GM23248 (cell line): ENCODE measurements around the gene SYTL2. TPM values are rescaled to one million over a fixed set of nuclear protein-coding genes. Genes with fewer than 3 reads are reported as not detected.

Experiments
- DNase-seq: peaks from one replicate; pipeline ENCODE4 v3.0.0-alpha.2; 2015
- H2AFZ ChIP-seq: fragments of 200-600 bp; sonication (generic); 2 replicates; pipeline ENCODE4 v1.6.1; 2016; ENCODE audit warnings: antibody characterized with exemption
- H3F3A ChIP-seq: fragments of 200-600 bp; sonication (generic); 2 replicates; pipeline ENCODE4 v1.6.1; 2016; ENCODE audit warnings: mild to moderate bottlenecking, antibody characterized with exemption, mixed run types; ENCODE audit not compliant: insufficient read depth
- H3K27ac ChIP-seq: fragments of 200-600 bp; sonication (generic); 2 replicates; pipeline ENCODE4 v1.5.1; 2016; ENCODE audit warnings: mild to moderate bottlenecking
- H3K27me3 ChIP-seq: fragments of 200-600 bp; sonication (generic); replicated peaks from 2 replicates; pipeline ENCODE4 v1.6.1; 2016; ENCODE audit warnings: mild to moderate bottlenecking; ENCODE audit not compliant: insufficient read depth
- H3K36me3 ChIP-seq: fragments of 200-600 bp; sonication (generic); 2 replicates; pipeline ENCODE4 v1.6.1; 2016; ENCODE audit warnings: low read depth, mild to moderate bottlenecking
- H3K4me1 ChIP-seq: fragments of 200-600 bp; sonication (generic); 2 replicates; pipeline ENCODE4 v1.6.1; 2016; ENCODE audit warnings: mild to moderate bottlenecking; ENCODE audit not compliant: insufficient read depth
- H3K4me2 ChIP-seq: fragments of 200-600 bp; sonication (generic); one replicate; pipeline ENCODE4 v1.6.1; 2016; ENCODE audit warnings: mild to moderate bottlenecking; ENCODE audit not compliant: unreplicated experiment
- H3K4me3 ChIP-seq: fragments of 200-600 bp; sonication (generic); 2 replicates; pipeline ENCODE4 v1.5.1; 2016; ENCODE audit warnings: mild to moderate bottlenecking
- H3K79me2 ChIP-seq: fragments of 200-600 bp; sonication (generic); 2 replicates; pipeline ENCODE4 v1.6.1; 2016; ENCODE audit warnings: mild to moderate bottlenecking; ENCODE audit not compliant: insufficient read depth
- H3K9ac ChIP-seq: fragments of 200-600 bp; sonication (generic); 2 replicates; pipeline ENCODE4 v1.6.1; 2016; ENCODE audit warnings: mild to moderate bottlenecking
- H3K9me2 ChIP-seq: fragments of 200-600 bp; sonication (generic); 2 replicates; pipeline ENCODE4 v1.6.1; 2016; ENCODE audit warnings: mixed run types, mild to moderate bottlenecking, moderate library complexity; ENCODE audit not compliant: insufficient read depth
- H3K9me3 ChIP-seq: fragments of 200-600 bp; sonication (generic); one replicate; pipeline ENCODE4 v1.6.1; 2017; ENCODE audit warnings: low read depth
- H4K20me1 ChIP-seq: fragments of 200-600 bp; sonication (generic); 2 replicates; pipeline ENCODE4 v1.6.0; 2016; ENCODE audit not compliant: insufficient read depth
- EZH2 ChIP-seq: fragments of 200-600 bp; sonication (generic); IDR thresholded peaks from 2 replicates; pipeline ENCODE4 v1.6.1; 2018; ENCODE audit warnings: antibody characterized with exemption, mild to moderate bottlenecking; ENCODE audit not compliant: insufficient read depth, poor library complexity, severe bottlenecking
- EZH2phosphoT487 ChIP-seq: fragments of 200-600 bp; sonication (generic); IDR thresholded peaks from 2 replicates; pipeline ENCODE4 v1.6.1; 2018; ENCODE audit warnings: antibody characterized with exemption, moderate library complexity, mild to moderate bottlenecking, low read depth; ENCODE audit not compliant: insufficient read depth
- WGBS, 2 experiments: methylation state at CpG; one replicate each; pipeline ENCODE4 v1.1.6; 2015 to 2017; ENCODE audit warnings: low lambda C conversion rate in 2 of 2, low coverage in 1 of 2; ENCODE audit errors: missing lambda C conversion rate in 2 of 2; 5-methylcytosine and 5-hydroxymethylcytosine counted together
- in situ Hi-C: fragments of 300-500 bp; cut with MboI; formaldehyde crosslinking; loops from 2 replicates; pipeline ENCODE4 v1.15.0; 2020
- polyA plus RNA-seq: library from polyadenylated mRNA; unstranded; fragments of >200 nt; fragmentation: Nextera tagmentation; extraction: Ambion mirVana; gene quantifications from 2 replicates; pipeline ENCODE4 v1.2.1, GENCODE V29; 2016
- total RNA-seq: library from RNA; depleted of rRNA; stranded (reverse); fragments of >200 nt; shearing (Covaris generic); gene quantifications from 2 replicates; pipeline ENCODE4 v1.2.3, GENCODE V29; 2014

SYTL2 gene
- total and polyA plus RNA-seq, 2 experiments from 2014 or later, result 3.5 to 5.3 TPM

- H3K27me3 ChIP-seq, result no peaks in the 10 kb centered on the region
- no peaks in the 10 kb centered on the region for H3K9me3 ChIP-seq
- in situ Hi-C loops, result no loop called here
- H3K9ac ChIP-seq, result no peak overlapping the region
- H2AFZ ChIP-seq, result no peak overlapping the region
- WGBS, 2 experiments, result 67 to 70% methylated on average over 4 of the region's 4 CpGs
- H3K4me3 ChIP-seq, result no peak overlapping the region
- DNase-seq, result no peak
- no peaks in the 10 kb centered on the region for H3F3A ChIP-seq
- no peaks in the 10 kb centered on the region for H3K79me2 ChIP-seq
- no peaks in the 10 kb centered on the region for H3K36me3 ChIP-seq
- no peak for TF ChIP-seq EZH2
- no peak for TF ChIP-seq EZH2phosphoT487
- no peak overlapping the region for H3K27ac ChIP-seq
- 0 out of 2 replicates have a peak, but pooled peaks cover 12% of the 10 kb centered on the region for H3K4me1 ChIP-seq
- no peak overlapping the region for H3K4me2 ChIP-seq
- H3K9me2 ChIP-seq, result no peaks in the 10 kb centered on the region
- H4K20me1 ChIP-seq, result no peaks in the 10 kb centered on the region
Observed at GRCh38 chr11:85752201-85752889, 58.6 kb downstream of the SYTL2 start.

GRCh38 chr11:85751724-85752123 is 59.2 kb downstream of the SYTL2 start:
- in situ Hi-C loops, result no loop called here
- H3K4me2 ChIP-seq, result no peak overlapping the region

DNA sequence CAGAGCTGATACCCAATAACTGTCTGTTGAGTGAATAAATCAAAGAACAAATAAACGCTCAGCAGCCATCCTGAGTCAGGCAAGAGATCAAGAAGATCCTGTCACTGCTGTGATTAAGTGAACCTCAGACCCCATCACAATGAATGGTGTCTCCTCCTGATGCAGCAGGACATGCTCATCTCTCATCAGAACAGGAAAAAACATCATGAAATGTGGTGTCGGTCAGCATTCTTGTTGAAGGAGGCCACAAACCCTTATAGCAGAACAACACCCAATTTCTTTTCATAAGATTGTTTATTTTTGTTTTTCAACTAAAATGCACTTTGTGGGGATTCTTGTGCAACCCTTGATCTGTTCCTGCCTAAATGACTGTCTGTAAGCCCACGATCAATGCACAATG is 60.3 kb downstream of the SYTL2 start:
- WGBS, 2 experiments, result 65 to 69% methylated on average over 3 of the region's 3 CpGs
- Histone ChIP-seq H3K9me3 (no peaks in the 10 kb centered on the region), H2AFZ (no peak overlapping the region), H3F3A (no peaks in the 10 kb centered on the region), H3K4me1 (0 out of 2 replicates have a peak, but pooled peaks cover 12% of the 10 kb centered on the region), H3K4me2 (no peak overlapping the region), H3K36me3 (no peaks in the 10 kb centered on the region), H3K9me2 (no peaks in the 10 kb centered on the region), H3K79me2 (no peaks in the 10 kb centered on the region), H4K20me1 (no peaks in the 10 kb centered on the region), H3K27ac (no peak overlapping the region), H3K27me3 (no peaks in the 10 kb centered on the region), H3K9ac (no peak overlapping the region), H3K4me3 (no peak overlapping the region)
- in situ Hi-C loops, result no loop called here
- TF ChIP-seq EZH2phosphoT487, result no peak
- no peak for TF ChIP-seq EZH2
- no peak for DNase-seq

More at GRCh38 chr11:85751724-85752123, 59.2 kb downstream of the SYTL2 start:
- peak; percentile 22 for DNase-seq
- Histone ChIP-seq H4K20me1 (no peaks in the 10 kb centered on the region), H3K9me2 (no peaks in the 10 kb centered on the region), H3K36me3 (no peaks in the 10 kb centered on the region), H3K27me3 (no peaks in the 10 kb centered on the region), H3K4me1 (0 out of 2 replicates have a peak, but pooled peaks cover 12% of the 10 kb centered on the region), H3K79me2 (no peaks in the 10 kb centered on the region), H3K9ac (no peak overlapping the region), H2AFZ (no peak overlapping the region), H3K27ac (no peak overlapping the region), H3K9me3 (no peaks in the 10 kb centered on the region), H3F3A (no peaks in the 10 kb centered on the region), H3K4me3 (no peak overlapping the region)
- TF ChIP-seq EZH2phosphoT487 (no peak), EZH2 (no peak)

DNA sequence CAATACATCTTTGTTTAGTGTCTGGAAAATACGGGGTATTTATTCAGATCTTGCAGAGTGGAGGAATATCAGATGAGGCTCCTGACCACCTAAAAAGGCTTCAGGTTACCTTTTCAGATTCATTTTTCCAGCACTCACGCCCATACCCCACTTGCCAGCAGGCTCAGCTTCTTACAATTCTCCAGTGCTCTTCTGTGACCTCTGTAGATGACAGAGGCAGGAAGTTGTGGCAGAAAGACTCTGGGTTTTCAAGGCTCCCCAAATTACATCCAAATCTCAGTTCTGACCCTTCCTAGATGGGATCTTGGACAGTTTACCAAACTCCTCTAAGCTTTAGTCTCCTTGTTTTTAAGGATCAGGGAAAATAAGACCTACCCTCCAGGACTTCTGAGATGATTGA is 61.1 kb downstream of the SYTL2 start:
- H3K9me2 ChIP-seq, result no peaks in the 10 kb centered on the region
- no peaks in the 10 kb centered on the region for H3K36me3 ChIP-seq
- H3K4me3 ChIP-seq, result no peak overlapping the region
- H2AFZ ChIP-seq, result no peak overlapping the region
- H3K9me3 ChIP-seq, result no peaks in the 10 kb centered on the region
- no peak for TF ChIP-seq EZH2phosphoT487
- no peak for TF ChIP-seq EZH2
- 0 out of 2 replicates have a peak, but pooled peaks cover 12% of the 10 kb centered on the region for H3K4me1 ChIP-seq
- H3K27me3 ChIP-seq, result no peaks in the 10 kb centered on the region
- H3F3A ChIP-seq, result no peaks in the 10 kb centered on the region
- no peak overlapping the region for H3K4me2 ChIP-seq
- WGBS, 2 experiments, result 73 to 94% methylated on average over 2 of the region's 2 CpGs
- no peak overlapping the region for H3K27ac ChIP-seq
- no peak for DNase-seq
- no peaks in the 10 kb centered on the region for H3K79me2 ChIP-seq
- in situ Hi-C loops, result loop anchor here (10.0 kb wide), 1 partner anchor 55 kb away; no protein-coding TSS in a partner anchor
- no peaks in the 10 kb centered on the region for H4K20me1 ChIP-seq
- H3K9ac ChIP-seq, result no peak overlapping the region
